Cardiac muscle cell (in vitro differentiated cells and primary cell): Measurements from ENCODE around the gene SLC23A3. TPM values are rescaled to one million over a fixed set of nuclear protein-coding genes. Genes with fewer than 3 reads are reported as not detected.
A peak's percentile ranks its signal among the peaks of the same experiment; 100 is the strongest.

ENCODE experiments used
- DNase-seq, 2 donors: peaks; one replicate each; pipeline versions ENCODE4 v3.0.0 to v3.0.0-alpha.2; 2010 to 2017; ENCODE audit warnings: low read depth in 1 of 2, low spot score in 1 of 2
- H3K27ac ChIP-seq: fragments of 200-600 bp; sonication (generic); 2 replicates; pipeline ENCODE4 v1.5.1; 2016
- H3K27me3 ChIP-seq: fragments of 200-600 bp; sonication (generic); 2 replicates; pipeline ENCODE4 v1.6.0; 2016; ENCODE audit warnings: control low read depth
- H3K36me3 ChIP-seq: fragments of 200-600 bp; sonication (generic); 2 replicates; pipeline ENCODE4 v1.5.1; 2016; ENCODE audit warnings: control low read depth
- H3K4me1 ChIP-seq: fragments of 200-600 bp; sonication (generic); 2 replicates; pipeline ENCODE4 v1.8.1; 2017; ENCODE audit warnings: low read depth, mild to moderate bottlenecking, mixed run types
- H3K4me3 ChIP-seq: fragments of 200-600 bp; sonication (generic); 2 replicates; pipeline ENCODE4 v1.5.1; 2016; ENCODE audit warnings: mild to moderate bottlenecking
- H3K9me3 ChIP-seq: fragments of 200-600 bp; sonication (generic); 2 replicates; pipeline ENCODE4 v1.5.1; 2017; ENCODE audit warnings: low read depth, mild to moderate bottlenecking, control low read depth
- polyA plus RNA-seq: library from polyadenylated mRNA; unstranded; fragments of >200 nt; fragmentation: Nextera tagmentation; extraction: Ambion mirVana; gene quantifications from 2 replicates; pipeline ENCODE4 v1.2.1, GENCODE V29; 2016
- total RNA-seq: library from RNA; depleted of rRNA; stranded (reverse); fragments of >200 nt; gene quantifications from 2 replicates; pipeline ENCODE4 v1.2.3, GENCODE V29; 2016
- TF ChIP-seq, protein P1 (sequence below): IDR thresholded peaks from 2 replicates; pipeline ENCODE4 v1.5.1; 2012; ENCODE audit warnings: low read depth, mild to moderate bottlenecking, low read length

Gene SLC23A3
- total and polyA plus RNA-seq, 2 experiments from 2014 or later = 0.09 TPM; not detected in 1

DNA sequence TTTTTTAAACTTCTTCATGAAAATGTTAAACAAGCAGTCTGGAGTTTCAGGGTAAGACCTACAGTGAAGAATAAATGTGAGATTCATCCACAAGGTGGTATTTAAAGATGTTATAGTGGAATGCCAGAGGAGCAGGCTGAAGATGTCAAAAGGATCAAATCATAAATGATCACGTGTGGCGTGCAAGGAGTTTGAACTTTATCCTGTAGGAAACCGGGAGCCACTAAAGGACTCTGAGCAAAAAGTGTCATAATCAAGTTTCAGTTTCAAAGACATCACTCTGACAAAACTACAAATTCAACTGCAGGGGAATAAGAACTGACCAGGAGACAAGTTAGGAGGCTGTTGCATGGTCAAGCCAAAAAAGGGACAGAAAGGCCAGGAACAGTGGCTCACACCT, 29.1 kb downstream of the SLC23A3 start:
- Histone ChIP-seq H3K9me3 (no peaks in the 10 kb centered on the region), H3K27ac (no peak overlapping the region), H3K4me1 (no peaks in the 10 kb centered on the region), H3K36me3 (peaks cover 6% of the 10 kb centered on the region), H3K27me3 (no peaks in the 10 kb centered on the region), H3K4me3 (no peak overlapping the region)
- TF ChIP-seq, protein P1, sequence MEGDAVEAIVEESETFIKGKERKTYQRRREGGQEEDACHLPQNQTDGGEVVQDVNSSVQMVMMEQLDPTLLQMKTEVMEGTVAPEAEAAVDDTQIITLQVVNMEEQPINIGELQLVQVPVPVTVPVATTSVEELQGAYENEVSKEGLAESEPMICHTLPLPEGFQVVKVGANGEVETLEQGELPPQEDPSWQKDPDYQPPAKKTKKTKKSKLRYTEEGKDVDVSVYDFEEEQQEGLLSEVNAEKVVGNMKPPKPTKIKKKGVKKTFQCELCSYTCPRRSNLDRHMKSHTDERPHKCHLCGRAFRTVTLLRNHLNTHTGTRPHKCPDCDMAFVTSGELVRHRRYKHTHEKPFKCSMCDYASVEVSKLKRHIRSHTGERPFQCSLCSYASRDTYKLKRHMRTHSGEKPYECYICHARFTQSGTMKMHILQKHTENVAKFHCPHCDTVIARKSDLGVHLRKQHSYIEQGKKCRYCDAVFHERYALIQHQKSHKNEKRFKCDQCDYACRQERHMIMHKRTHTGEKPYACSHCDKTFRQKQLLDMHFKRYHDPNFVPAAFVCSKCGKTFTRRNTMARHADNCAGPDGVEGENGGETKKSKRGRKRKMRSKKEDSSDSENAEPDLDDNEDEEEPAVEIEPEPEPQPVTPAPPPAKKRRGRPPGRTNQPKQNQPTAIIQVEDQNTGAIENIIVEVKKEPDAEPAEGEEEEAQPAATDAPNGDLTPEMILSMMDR = no peak
- DNase-seq = no peak

- Histone ChIP-seq H3K4me3 (no peak overlapping the region), H3K4me1 (no peaks in the 10 kb centered on the region), H3K27me3 (no peaks in the 10 kb centered on the region), H3K27ac (no peak overlapping the region), H3K9me3 (no peaks in the 10 kb centered on the region), H3K36me3 (no peaks in the 10 kb centered on the region)
- TF ChIP-seq, protein P1 = no peak
- DNase-seq = no peak
Measured at GRCh38 chr2:219133976-219134375, 35.9 kb downstream of the SLC23A3 start.

DNA sequence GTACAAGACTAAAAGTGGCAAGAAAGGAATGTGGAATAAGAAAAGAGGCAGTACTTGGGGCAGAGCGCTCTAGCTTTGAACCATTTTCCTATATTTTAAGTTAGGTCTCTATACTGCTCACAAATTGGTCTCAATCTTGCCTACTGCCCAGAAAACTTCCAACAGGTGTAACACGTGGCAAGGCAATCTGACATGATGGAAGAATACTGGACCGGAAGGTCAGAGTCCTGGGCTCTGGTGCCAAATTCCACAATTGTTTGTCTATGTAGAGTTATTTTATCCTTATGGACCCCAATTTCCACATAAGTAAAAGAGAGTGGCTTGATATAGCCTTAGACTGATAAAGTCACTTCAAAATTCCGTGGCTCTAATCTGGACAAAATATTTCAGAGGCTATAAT, 38.1 kb downstream of the SLC23A3 start:
- no peak overlapping the region for H3K27ac ChIP-seq
- no peak overlapping the region for H3K4me3 ChIP-seq
- TF ChIP-seq, protein P1 = no peak
- DNase-seq = no peak
- no peaks in the 10 kb centered on the region for H3K9me3 ChIP-seq
- no peaks in the 10 kb centered on the region for H3K27me3 ChIP-seq
- no peaks in the 10 kb centered on the region for H3K4me1 ChIP-seq
- H3K36me3 ChIP-seq = no peaks in the 10 kb centered on the region

DNA sequence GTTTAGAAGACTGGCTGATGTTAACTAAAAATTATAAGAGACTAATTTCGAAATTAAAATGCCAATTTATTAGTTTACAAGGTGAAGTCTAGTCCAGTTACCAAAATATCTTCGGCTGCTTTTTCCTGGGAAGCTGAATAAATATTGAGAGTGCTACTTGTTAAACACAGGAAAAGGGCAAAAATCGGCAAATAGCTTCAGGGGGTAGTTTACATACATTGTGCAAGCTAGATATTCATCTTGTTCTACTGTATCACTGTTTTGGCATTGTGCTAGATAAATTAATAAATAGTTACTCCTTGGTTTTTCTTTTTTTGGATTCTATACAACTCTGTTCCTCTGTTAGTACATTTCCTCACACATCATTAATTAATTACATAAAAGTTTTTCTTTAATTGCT, 38.5 kb downstream of the SLC23A3 start:
- Histone ChIP-seq H3K4me1 (no peaks in the 10 kb centered on the region), H3K36me3 (no peaks in the 10 kb centered on the region)
- TF ChIP-seq, protein P1 = no peak

GRCh38 chr2:219129589-219129988, 40.2 kb downstream of the SLC23A3 start:
- Histone ChIP-seq H3K27ac (no peak overlapping the region), H3K36me3 (no peaks in the 10 kb centered on the region), H3K4me3 (no peak overlapping the region), H3K9me3 (no peaks in the 10 kb centered on the region), H3K4me1 (peaks cover 7% of the 10 kb centered on the region), H3K27me3 (no peaks in the 10 kb centered on the region)
- TF ChIP-seq, protein P1 = no peak
- no peak for DNase-seq

More for the DNA sequence above, 38.5 kb downstream of the SLC23A3 start:
- Histone ChIP-seq H3K27me3 (no peaks in the 10 kb centered on the region), H3K9me3 (no peaks in the 10 kb centered on the region), H3K4me3 (no peak overlapping the region), H3K27ac (no peak overlapping the region)
- DNase-seq = no peak

DNA sequence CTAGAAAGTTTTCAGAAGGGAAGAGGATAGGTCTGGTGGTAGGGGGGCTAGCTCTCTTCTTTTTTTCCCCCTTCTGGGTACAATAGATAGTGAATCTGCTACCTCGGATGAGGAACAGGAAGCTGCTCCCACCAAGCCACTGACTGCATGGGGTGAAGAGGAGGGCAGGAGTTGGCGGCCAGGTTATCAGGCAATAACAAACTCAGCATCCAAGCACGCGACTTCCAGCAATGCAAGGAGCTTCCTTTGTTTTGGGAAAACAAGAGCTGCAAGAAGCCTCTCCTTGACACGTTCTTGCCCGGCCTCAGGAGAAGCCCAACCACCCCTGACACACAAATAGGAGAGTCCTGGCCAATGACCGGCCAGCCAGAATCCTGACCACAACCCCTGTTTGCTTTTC, 41.4 kb downstream of the SLC23A3 start:
- no peaks in the 10 kb centered on the region for H3K9me3 ChIP-seq
- DNase-seq = peak in 1 of 2 donors; percentile 31
- H3K27ac ChIP-seq = no peak overlapping the region
- peaks cover 19% of the 10 kb centered on the region for H3K4me1 ChIP-seq
- H3K27me3 ChIP-seq = no peaks in the 10 kb centered on the region
- TF ChIP-seq, protein P1 = no peak
- no peak overlapping the region for H3K4me3 ChIP-seq
- H3K36me3 ChIP-seq = no peaks in the 10 kb centered on the region
